ENCODE results near the gene DUSP3. TPM values are rescaled to one million over a fixed set of nuclear protein-coding genes. Genes with fewer than 3 reads are reported as not detected.

Gene DUSP3
- total and polyA plus RNA-seq, 8 donors, result 33.0 to 97.8 (median 63.5) TPM

DNA sequence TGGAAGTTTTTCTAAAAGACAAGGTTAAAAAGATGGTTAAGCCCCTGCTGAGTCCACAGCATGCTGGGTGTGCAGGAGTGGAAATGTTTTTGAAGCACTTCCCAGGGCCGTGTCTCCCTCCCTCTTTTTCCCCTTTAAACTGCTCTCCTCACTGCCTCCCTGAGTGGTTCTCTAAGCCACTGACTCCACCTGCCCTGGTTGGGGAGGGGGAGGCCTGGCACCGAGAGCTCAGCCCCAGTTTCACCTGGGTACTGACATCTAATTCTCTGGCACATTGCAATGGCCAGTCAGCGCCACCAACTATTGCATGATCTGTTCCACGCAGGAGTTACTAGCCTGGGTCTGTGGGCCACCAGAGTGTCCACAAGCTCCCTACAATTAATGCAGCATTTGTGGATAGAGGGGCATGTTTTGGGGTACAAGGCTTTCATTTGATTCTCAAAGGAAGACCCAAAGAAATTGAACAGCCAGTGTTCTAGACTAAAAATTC is 31.5 kb upstream of the DUSP3 start:
- TF ChIP-seq, protein P1, sequence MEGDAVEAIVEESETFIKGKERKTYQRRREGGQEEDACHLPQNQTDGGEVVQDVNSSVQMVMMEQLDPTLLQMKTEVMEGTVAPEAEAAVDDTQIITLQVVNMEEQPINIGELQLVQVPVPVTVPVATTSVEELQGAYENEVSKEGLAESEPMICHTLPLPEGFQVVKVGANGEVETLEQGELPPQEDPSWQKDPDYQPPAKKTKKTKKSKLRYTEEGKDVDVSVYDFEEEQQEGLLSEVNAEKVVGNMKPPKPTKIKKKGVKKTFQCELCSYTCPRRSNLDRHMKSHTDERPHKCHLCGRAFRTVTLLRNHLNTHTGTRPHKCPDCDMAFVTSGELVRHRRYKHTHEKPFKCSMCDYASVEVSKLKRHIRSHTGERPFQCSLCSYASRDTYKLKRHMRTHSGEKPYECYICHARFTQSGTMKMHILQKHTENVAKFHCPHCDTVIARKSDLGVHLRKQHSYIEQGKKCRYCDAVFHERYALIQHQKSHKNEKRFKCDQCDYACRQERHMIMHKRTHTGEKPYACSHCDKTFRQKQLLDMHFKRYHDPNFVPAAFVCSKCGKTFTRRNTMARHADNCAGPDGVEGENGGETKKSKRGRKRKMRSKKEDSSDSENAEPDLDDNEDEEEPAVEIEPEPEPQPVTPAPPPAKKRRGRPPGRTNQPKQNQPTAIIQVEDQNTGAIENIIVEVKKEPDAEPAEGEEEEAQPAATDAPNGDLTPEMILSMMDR (IDR thresholded peaks at IDR 0.05), result no peak
- TF ChIP-seq EP300 (IDR thresholded peaks at IDR 0.05) (no peak), POLR2A (IDR thresholded peaks at IDR 0.05) (no peak), POLR2AphosphoS5 (IDR thresholded peaks at IDR 0.05) (no peak)
- intact Hi-C loops (cut with DNase I; ENCODE audit: low total_unique reads), result no loop called here
- Histone ChIP-seq H3K27me3 (no peaks in the 10 kb centered on the region), H3K9me3 (no peaks in the 10 kb centered on the region), H3K27ac (no peak overlapping the region), H3K4me3 (no peak overlapping the region), H3K4me1 (peaks cover 0 to 5% (median 0%) of the 10 kb centered on the region in 4 donors), H3K36me3 (peaks cover 9 to 72% (median 46%) of the 10 kb centered on the region in 4 donors)
- WGBS, 5 donors, result 82 to 94% (median 89%) methylated on average over 4 of the region's 4 CpGs
- DNase-seq, result no peak

DNA sequence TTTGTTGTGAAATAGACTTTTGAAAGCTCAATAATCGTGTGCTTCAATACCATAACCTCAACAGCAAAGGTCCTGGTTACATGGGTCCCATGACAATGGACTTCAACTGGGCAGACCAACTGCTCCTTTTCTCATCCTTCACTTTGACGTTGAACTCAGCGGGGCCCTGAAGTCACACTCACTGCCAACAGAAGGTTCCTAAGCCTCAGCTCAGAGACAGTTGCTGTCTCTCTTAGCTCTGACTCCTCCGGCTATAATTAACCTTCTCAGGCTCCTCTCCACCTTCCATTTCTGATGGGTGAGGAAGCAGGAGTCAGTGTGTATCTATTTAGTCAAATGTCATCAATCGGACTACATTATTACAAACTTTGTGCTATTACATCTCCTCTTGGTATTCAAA is 30.3 kb upstream of the DUSP3 start:
- peaks cover 9 to 72% (median 44%) of the 10 kb centered on the region in 4 donors for H3K36me3 ChIP-seq
- no peaks in the 10 kb centered on the region for H3K9me3 ChIP-seq
- H3K4me3 ChIP-seq, result no peak overlapping the region
- 91 to 95% (median 93%) methylated on average over 5 of the region's 5 CpGs for WGBS, 5 donors
- no peaks in the 10 kb centered on the region for H3K4me1 ChIP-seq
- DNase-seq, result no peak
- H3K27ac ChIP-seq, result no peak overlapping the region
- no peak for TF ChIP-seq POLR2AphosphoS5 (IDR thresholded peaks at IDR 0.05)
- TF ChIP-seq, protein P1 (IDR thresholded peaks at IDR 0.05), result no peak
- no peak for TF ChIP-seq EP300 (IDR thresholded peaks at IDR 0.05)
- TF ChIP-seq POLR2A (IDR thresholded peaks at IDR 0.05), result no peak
- intact Hi-C loops (cut with DNase I; ENCODE audit: low total_unique reads), result no loop called here
- no peaks in the 10 kb centered on the region for H3K27me3 ChIP-seq

DNA sequence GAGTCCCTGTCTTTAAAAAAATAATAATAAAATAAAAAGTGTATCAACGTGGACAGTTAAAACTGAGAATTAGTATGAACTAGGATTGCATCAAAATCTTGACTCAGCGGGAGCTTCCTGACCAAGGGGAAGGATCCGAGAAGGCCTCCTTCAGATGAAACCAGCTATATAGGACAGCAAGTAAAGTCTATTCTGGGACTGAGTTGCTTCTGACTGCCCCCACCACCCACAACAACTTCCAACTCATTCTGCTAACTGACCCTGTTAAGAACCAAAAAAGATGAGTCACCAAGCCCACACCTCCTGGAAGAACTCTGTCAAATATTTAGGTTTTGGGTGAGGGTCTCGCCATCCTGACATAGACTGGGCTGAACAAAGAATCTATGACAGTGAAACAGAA is 29.3 kb upstream of the DUSP3 start:
- no peaks in the 10 kb centered on the region for H3K4me1 ChIP-seq
- no peaks in the 10 kb centered on the region for H3K27me3 ChIP-seq
- H3K27ac ChIP-seq, result no peak overlapping the region
- no peak for DNase-seq
- 92 to 94% (median 93%) methylated on average over 4 of the region's 4 CpGs for WGBS, 5 donors
- intact Hi-C loops (cut with DNase I; ENCODE audit: low total_unique reads), result no loop called here
- H3K36me3 ChIP-seq, result peaks cover 5 to 69% (median 37%) of the 10 kb centered on the region in 4 donors
- H3K4me3 ChIP-seq, result no peak overlapping the region
- H3K9me3 ChIP-seq, result no peaks in the 10 kb centered on the region
- TF ChIP-seq POLR2A (IDR thresholded peaks at IDR 0.05), result no peak
- TF ChIP-seq, protein P1 (IDR thresholded peaks at IDR 0.05), result no peak
- no peak for TF ChIP-seq POLR2AphosphoS5 (IDR thresholded peaks at IDR 0.05)
- no peak for TF ChIP-seq EP300 (IDR thresholded peaks at IDR 0.05)

DNA sequence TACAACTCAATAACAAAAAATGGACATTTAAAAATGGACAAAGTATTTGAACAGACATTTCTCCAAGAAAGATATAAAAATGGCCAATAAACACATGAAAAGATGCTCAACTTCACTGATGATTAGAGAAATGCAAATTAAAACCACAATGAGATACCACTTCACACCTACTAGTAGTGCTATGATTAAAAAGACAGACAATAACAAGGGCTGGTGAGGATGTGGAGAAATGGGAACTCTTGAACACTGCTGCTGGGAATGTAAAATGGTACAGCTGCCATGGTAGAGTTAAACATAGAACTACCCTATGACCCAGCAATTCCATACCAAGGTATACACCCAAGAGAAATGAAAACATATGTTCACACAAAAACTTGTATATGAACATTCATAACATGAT is 26.3 kb upstream of the DUSP3 start:
- no peak for DNase-seq
- TF ChIP-seq EP300 (IDR thresholded peaks at IDR 0.05), result no peak
- no peak for TF ChIP-seq POLR2AphosphoS5 (IDR thresholded peaks at IDR 0.05)
- TF ChIP-seq, protein P1 (IDR thresholded peaks at IDR 0.05), result no peak
- no peak for TF ChIP-seq POLR2A (IDR thresholded peaks at IDR 0.05)
- Histone ChIP-seq H3K9me3 (no peaks in the 10 kb centered on the region), H3K4me3 (no peak overlapping the region), H3K4me1 (no peaks in the 10 kb centered on the region), H3K36me3 (peaks cover 5 to 62% (median 35%) of the 10 kb centered on the region in 4 donors), H3K27ac (no peak overlapping the region), H3K27me3 (no peaks in the 10 kb centered on the region)
- intact Hi-C loops (cut with DNase I; ENCODE audit: low total_unique reads), result no loop called here
